ENCODE data around the gene PIP5KL1.

PIP5KL1 gene

GRCh38 chr9:127936347-127936852, 5.8 kb upstream of the PIP5KL1 start:
- H3F3A ChIP-seq (ENCODE audit: insufficient read depth, low read length), result peaks cover 5% of the 10 kb centered on the region
- H3K4me3 ChIP-seq (ENCODE audit: low read length), result peak overlapping the region; percentile 84
- H3K9me2 ChIP-seq (replicated peaks; ENCODE audit: insufficient read depth, low read length), result no peaks in the 10 kb centered on the region
- peaks cover 35% of the 10 kb centered on the region for H3K79me2 ChIP-seq (ENCODE audit: low read length)
- H3K9ac ChIP-seq (ENCODE audit: low read length), result peak overlapping the region; percentile 79
- no peak overlapping the region for H2AFZ ChIP-seq (ENCODE audit: low read length)
- H3K36me3 ChIP-seq (replicated peaks; ENCODE audit: insufficient read depth, low read length), result no peaks in the 10 kb centered on the region
- no peak for DNase-seq
- H3K4me1 ChIP-seq (ENCODE audit: low read length), result peaks cover 11% of the 10 kb centered on the region
- no peaks in the 10 kb centered on the region for H3K27me3 ChIP-seq (replicated peaks; ENCODE audit: insufficient read depth, low read length)
- TF ChIP-seq EZH2 (optimal IDR thresholded peaks at IDR 0.05; ENCODE audit: low read depth, low read length), result no peak
- H3K9me3 ChIP-seq (replicated peaks; ENCODE audit: insufficient read depth, low read length), result no peaks in the 10 kb centered on the region
- H4K20me1 ChIP-seq (ENCODE audit: insufficient read depth, low read length), result 0 out of 2 replicates have a peak, but pooled peaks cover 4% of the 10 kb centered on the region
- H3K27ac ChIP-seq (ENCODE audit: low read length), result no peak overlapping the region
- H3K4me2 ChIP-seq (ENCODE audit: low read depth, low read length), result peak overlapping the region; percentile 80

DNA sequence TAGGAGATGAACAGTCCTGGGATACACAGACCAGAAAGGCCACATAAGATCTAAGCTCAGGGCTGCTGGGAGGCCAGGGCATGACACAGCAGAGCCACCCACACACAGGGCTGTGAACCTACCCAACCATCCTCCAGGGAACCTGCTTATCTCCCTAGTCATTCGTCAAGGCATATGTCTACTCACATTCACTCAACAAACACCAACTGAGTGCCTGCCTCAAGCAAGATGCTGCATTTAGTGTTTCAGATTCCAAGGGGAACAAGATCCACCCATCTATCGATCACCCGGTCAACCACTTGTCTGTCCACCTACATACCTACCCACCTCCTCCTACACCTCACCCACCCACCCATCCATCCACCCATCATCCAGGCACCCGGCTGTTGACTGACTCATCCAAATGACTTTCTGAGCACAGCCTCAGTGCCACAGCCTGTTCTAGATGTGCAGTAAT, 5.2 kb upstream of the PIP5KL1 start:
- no peaks in the 10 kb centered on the region for H3K9me2 ChIP-seq (replicated peaks; ENCODE audit: insufficient read depth, low read length)
- H3K27ac ChIP-seq (ENCODE audit: low read length), result no peak overlapping the region
- no peak overlapping the region for H3K9ac ChIP-seq (ENCODE audit: low read length)
- H3K79me2 ChIP-seq (ENCODE audit: low read length), result peaks cover 35% of the 10 kb centered on the region
- peaks cover 11% of the 10 kb centered on the region for H3F3A ChIP-seq (ENCODE audit: insufficient read depth, low read length)
- no peak overlapping the region for H2AFZ ChIP-seq (ENCODE audit: low read length)
- no peak for DNase-seq
- no peak overlapping the region for H3K4me3 ChIP-seq (ENCODE audit: low read length)
- H3K4me2 ChIP-seq (ENCODE audit: low read depth, low read length), result peak overlapping the region; percentile 80; the same call in 1 of the 2 replicates
- no peaks in the 10 kb centered on the region for H3K36me3 ChIP-seq (replicated peaks; ENCODE audit: insufficient read depth, low read length)
- peaks cover 16% of the 10 kb centered on the region for H3K4me1 ChIP-seq (ENCODE audit: low read length)
- no peaks in the 10 kb centered on the region for H3K27me3 ChIP-seq (replicated peaks; ENCODE audit: insufficient read depth, low read length)
- no peaks in the 10 kb centered on the region for H3K9me3 ChIP-seq (replicated peaks; ENCODE audit: insufficient read depth, low read length)
- TF ChIP-seq EZH2phosphoT487 (IDR thresholded peaks at IDR 0.05; ENCODE audit: low read length) (no peak), CTCF (IDR thresholded peaks at IDR 0.05; ENCODE audit: low read length) (no peak), EZH2 (optimal IDR thresholded peaks at IDR 0.05; ENCODE audit: low read depth, low read length) (no peak)
- H4K20me1 ChIP-seq (ENCODE audit: insufficient read depth, low read length), result 0 out of 2 replicates have a peak, but pooled peaks cover 4% of the 10 kb centered on the region

DNA sequence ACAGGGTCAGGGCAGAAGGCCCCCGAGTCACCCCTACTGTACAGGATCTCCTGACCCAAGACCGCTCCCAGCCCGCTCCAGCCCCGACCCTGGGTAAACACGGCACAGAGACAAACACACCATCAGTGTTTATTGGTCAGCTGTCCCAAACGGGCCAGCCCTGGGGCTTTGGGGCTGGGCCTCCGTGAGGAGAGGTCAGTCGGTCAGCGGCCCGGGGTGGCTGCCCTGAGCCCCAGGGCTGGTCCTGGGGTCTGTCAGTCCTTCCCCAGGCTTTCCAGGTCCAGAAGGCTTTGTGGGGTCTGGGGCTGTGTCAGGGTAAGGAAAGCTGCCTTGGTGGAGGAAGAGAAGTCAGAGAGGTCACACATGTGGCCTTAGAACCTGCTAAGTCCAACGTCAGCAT, 4.4 kb upstream of the PIP5KL1 start:
- Histone ChIP-seq H3K9ac (ENCODE audit: low read length) (no peak overlapping the region), H3K27me3 (replicated peaks; ENCODE audit: insufficient read depth, low read length) (no peaks in the 10 kb centered on the region), H2AFZ (ENCODE audit: low read length) (no peak overlapping the region), H3K4me2 (ENCODE audit: low read depth, low read length) (no peak overlapping the region), H3K4me1 (ENCODE audit: low read length) (peaks cover 18% of the 10 kb centered on the region), H3F3A (ENCODE audit: insufficient read depth, low read length) (peaks cover 15% of the 10 kb centered on the region), H3K79me2 (ENCODE audit: low read length) (peaks cover 35% of the 10 kb centered on the region), H3K27ac (ENCODE audit: low read length) (no peak overlapping the region), H4K20me1 (ENCODE audit: insufficient read depth, low read length) (0 out of 2 replicates have a peak, but pooled peaks cover 4% of the 10 kb centered on the region), H3K9me2 (replicated peaks; ENCODE audit: insufficient read depth, low read length) (no peaks in the 10 kb centered on the region), H3K36me3 (replicated peaks; ENCODE audit: insufficient read depth, low read length) (no peaks in the 10 kb centered on the region), H3K4me3 (ENCODE audit: low read length) (no peak overlapping the region), H3K9me3 (replicated peaks; ENCODE audit: insufficient read depth, low read length) (no peaks in the 10 kb centered on the region)
- TF ChIP-seq EZH2phosphoT487 (IDR thresholded peaks at IDR 0.05; ENCODE audit: low read length), result no peak
- TF ChIP-seq EZH2 (optimal IDR thresholded peaks at IDR 0.05; ENCODE audit: low read depth, low read length), result no peak
- TF ChIP-seq CTCF (IDR thresholded peaks at IDR 0.05; ENCODE audit: low read length), result no peak
- DNase-seq, result no peak

GRCh38 chr9:127934248-127934647, 3.7 kb upstream of the PIP5KL1 start:
- H3K79me2 ChIP-seq (ENCODE audit: low read length), result peaks cover 35% of the 10 kb centered on the region
- no peak overlapping the region for H2AFZ ChIP-seq (ENCODE audit: low read length)
- peaks cover 26% of the 10 kb centered on the region for H3K4me1 ChIP-seq (ENCODE audit: low read length)
- H3K4me2 ChIP-seq (ENCODE audit: low read depth, low read length), result no peak overlapping the region
- peaks cover 22% of the 10 kb centered on the region for H3F3A ChIP-seq (ENCODE audit: insufficient read depth, low read length)
- H3K9me3 ChIP-seq (replicated peaks; ENCODE audit: insufficient read depth, low read length), result no peaks in the 10 kb centered on the region
- H3K27ac ChIP-seq (ENCODE audit: low read length), result no peak overlapping the region
- TF ChIP-seq EZH2 (optimal IDR thresholded peaks at IDR 0.05; ENCODE audit: low read depth, low read length) (no peak), EZH2phosphoT487 (IDR thresholded peaks at IDR 0.05; ENCODE audit: low read length) (no peak), CTCF (IDR thresholded peaks at IDR 0.05; ENCODE audit: low read length) (no peak)
- no peaks in the 10 kb centered on the region for H3K27me3 ChIP-seq (replicated peaks; ENCODE audit: insufficient read depth, low read length)
- no peaks in the 10 kb centered on the region for H3K9me2 ChIP-seq (replicated peaks; ENCODE audit: insufficient read depth, low read length)
- no peaks in the 10 kb centered on the region for H3K36me3 ChIP-seq (replicated peaks; ENCODE audit: insufficient read depth, low read length)
- no peak for DNase-seq
- no peak overlapping the region for H3K4me3 ChIP-seq (ENCODE audit: low read length)
- H4K20me1 ChIP-seq (ENCODE audit: insufficient read depth, low read length), result 0 out of 2 replicates have a peak, but pooled peaks cover 4% of the 10 kb centered on the region
- H3K9ac ChIP-seq (ENCODE audit: low read length), result no peak overlapping the region

Measured in MM.1S (cell line).